SK-N-MC (cell line): ENCODE data around the gene KDM4B.

Source experiments
- DNase-seq: peaks from one replicate; pipeline ENCODE4 v3.0.0-alpha.2; 2011; ENCODE audit warnings: low read depth, low spot score
- H3K27ac ChIP-seq: fragments of 200-600 bp; sonication (generic); 2 replicates; pipeline ENCODE4 v1.5.1; 2016; ENCODE audit warnings: mixed run types
- H3K36me3 ChIP-seq: fragments of 200-600 bp; sonication (generic); 2 replicates; pipeline ENCODE4 v1.6.1; 2017; ENCODE audit warnings: antibody characterized with exemption, low read length, mixed read lengths; ENCODE audit not compliant: insufficient read depth
- H3K4me3 ChIP-seq: fragments of 200-600 bp; sonication (generic); 2 replicates; pipeline ENCODE4 v1.5.1; 2016
- H3K9ac ChIP-seq: fragments of 200-600 bp; sonication (generic); 2 replicates; pipeline ENCODE4 v1.8.0; 2017; ENCODE audit warnings: mixed run types, mixed read lengths; ENCODE audit not compliant: insufficient read length
- H3K9me3 ChIP-seq: fragments of 200-600 bp; sonication (generic); 2 replicates; pipeline ENCODE4 v1.6.1; 2017; ENCODE audit warnings: low read depth, mild to moderate bottlenecking, antibody characterized with exemption, low read length, moderate library complexity, mixed read lengths
- EZH2 ChIP-seq: fragments of 200-600 bp; sonication (generic); IDR thresholded peaks from one replicate; pipeline ENCODE4 v1.6.1; 2017; ENCODE audit warnings: antibody characterized with exemption
- FOXP2 ChIP-seq: optimal IDR thresholded peaks from 2 replicates; pipeline ENCODE3; 2011; ENCODE audit warnings: mild to moderate bottlenecking, moderate library complexity; ENCODE audit not compliant: insufficient read depth; ENCODE audit errors: extremely low read length, control extremely low read depth
- POLR2AphosphoS5 ChIP-seq: IDR thresholded peaks from 2 replicates; pipeline ENCODE4 v1.6.1; 2012; ENCODE audit warnings: mild to moderate bottlenecking, low read depth, low read length, borderline replicate concordance

KDM4B gene

GRCh38 chr19:5138606-5139582 lies 170.0 kb downstream of the KDM4B start:
- Histone ChIP-seq H3K36me3 (peaks cover 6% of the 10 kb centered on the region; the same call in 1 of the 2 replicates), H3K9me3 (no peaks in the 10 kb centered on the region), H3K27ac (peak overlapping the region; percentile 27; the same call in 1 of the 2 replicates), H3K9ac (no peak overlapping the region), H3K4me3 (no peak overlapping the region)
- peak; percentile 37 for DNase-seq
- TF ChIP-seq FOXP2 (peak; percentile 58), POLR2AphosphoS5 (no peak)

- H3K9ac ChIP-seq, result no peak overlapping the region
- no peak for DNase-seq
- H3K4me3 ChIP-seq, result no peak overlapping the region
- no peak for TF ChIP-seq FOXP2
- H3K27ac ChIP-seq, result no peak overlapping the region
- peaks cover 6% of the 10 kb centered on the region; the same call in 1 of the 2 replicates for H3K36me3 ChIP-seq
- H3K9me3 ChIP-seq, result no peaks in the 10 kb centered on the region
Observed at GRCh38 chr19:5139583-5140325, 170.8 kb downstream of the KDM4B start.

- no peak for DNase-seq
- Histone ChIP-seq H3K27ac (no peak overlapping the region), H3K4me3 (no peak overlapping the region), H3K9me3 (no peaks in the 10 kb centered on the region), H3K36me3 (peaks cover 6% of the 10 kb centered on the region; the same call in 1 of the 2 replicates), H3K9ac (no peak overlapping the region)
- no peak for TF ChIP-seq FOXP2
- no peak for TF ChIP-seq EZH2
- no peak for TF ChIP-seq POLR2AphosphoS5
Observed at GRCh38 chr19:5141129-5141849, 172.4 kb downstream of the KDM4B start.

GRCh38 chr19:5141850-5142724 lies 173.2 kb downstream of the KDM4B start:
- Histone ChIP-seq H3K36me3 (peaks cover 6% of the 10 kb centered on the region; the same call in 1 of the 2 replicates), H3K9me3 (no peaks in the 10 kb centered on the region), H3K27ac (no peak overlapping the region), H3K9ac (no peak overlapping the region), H3K4me3 (no peak overlapping the region)
- DNase-seq, result no peak
- no peak for TF ChIP-seq FOXP2

- Histone ChIP-seq H3K9ac (no peak overlapping the region), H3K27ac (no peak overlapping the region), H3K9me3 (no peaks in the 10 kb centered on the region), H3K36me3 (peaks cover 4% of the 10 kb centered on the region; the same call in 1 of the 2 replicates), H3K4me3 (no peak overlapping the region)
- TF ChIP-seq POLR2AphosphoS5 (no peak), EZH2 (no peak), FOXP2 (no peak)
- no peak for DNase-seq
Observed at GRCh38 chr19:5142725-5143097, 173.8 kb downstream of the KDM4B start.

GRCh38 chr19:5143471-5144411 lies 174.8 kb downstream of the KDM4B start:
- no peak overlapping the region for H3K27ac ChIP-seq
- H3K36me3 ChIP-seq, result no peaks in the 10 kb centered on the region
- no peak for DNase-seq
- TF ChIP-seq FOXP2 (no peak), POLR2AphosphoS5 (no peak), EZH2 (no peak)
- H3K4me3 ChIP-seq, result no peak overlapping the region
- H3K9ac ChIP-seq, result no peak overlapping the region
- no peaks in the 10 kb centered on the region for H3K9me3 ChIP-seq
